Measurements from ENCODE around the gene KRTAP10-1.
"Not testable (repeated sequence)": the region's sequence is repeated elsewhere in the genome, so short reads cannot be mapped to it uniquely, and the experiment has no call there.

KRTAP10-1 gene

DNA sequence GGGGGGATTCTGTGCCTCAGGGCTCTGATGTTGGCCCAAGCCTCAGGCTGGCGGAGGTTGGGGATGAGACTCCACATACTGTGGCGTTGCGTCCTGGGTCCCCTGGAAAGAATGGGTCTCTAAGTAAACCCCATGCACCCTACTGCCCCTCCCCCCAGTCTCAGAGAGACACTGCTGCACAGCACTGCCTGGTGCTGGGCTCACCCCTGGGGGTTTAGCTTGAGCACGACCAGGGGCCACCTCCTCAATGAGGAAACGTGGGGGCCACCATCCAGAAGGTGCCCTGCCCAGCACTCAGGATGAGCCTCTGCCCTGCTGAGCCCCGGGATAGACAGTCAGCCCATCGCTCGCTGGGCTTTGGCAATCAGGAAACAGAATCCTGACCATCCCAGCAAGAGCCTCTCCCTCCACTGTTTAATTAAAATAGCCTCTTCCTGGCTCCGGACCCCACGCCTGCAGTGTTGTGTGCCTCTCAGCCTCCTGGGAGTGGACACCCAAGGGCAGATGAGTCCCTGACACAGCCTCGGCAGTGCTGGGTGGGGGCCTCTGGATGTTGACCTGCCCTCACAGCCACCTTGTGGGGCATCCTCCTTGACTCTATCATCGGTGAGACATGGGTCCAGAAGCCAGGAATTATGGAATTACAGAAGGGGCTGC, 30.0 kb upstream of the KRTAP10-1 start:
- no peak for DNase-seq

DNA sequence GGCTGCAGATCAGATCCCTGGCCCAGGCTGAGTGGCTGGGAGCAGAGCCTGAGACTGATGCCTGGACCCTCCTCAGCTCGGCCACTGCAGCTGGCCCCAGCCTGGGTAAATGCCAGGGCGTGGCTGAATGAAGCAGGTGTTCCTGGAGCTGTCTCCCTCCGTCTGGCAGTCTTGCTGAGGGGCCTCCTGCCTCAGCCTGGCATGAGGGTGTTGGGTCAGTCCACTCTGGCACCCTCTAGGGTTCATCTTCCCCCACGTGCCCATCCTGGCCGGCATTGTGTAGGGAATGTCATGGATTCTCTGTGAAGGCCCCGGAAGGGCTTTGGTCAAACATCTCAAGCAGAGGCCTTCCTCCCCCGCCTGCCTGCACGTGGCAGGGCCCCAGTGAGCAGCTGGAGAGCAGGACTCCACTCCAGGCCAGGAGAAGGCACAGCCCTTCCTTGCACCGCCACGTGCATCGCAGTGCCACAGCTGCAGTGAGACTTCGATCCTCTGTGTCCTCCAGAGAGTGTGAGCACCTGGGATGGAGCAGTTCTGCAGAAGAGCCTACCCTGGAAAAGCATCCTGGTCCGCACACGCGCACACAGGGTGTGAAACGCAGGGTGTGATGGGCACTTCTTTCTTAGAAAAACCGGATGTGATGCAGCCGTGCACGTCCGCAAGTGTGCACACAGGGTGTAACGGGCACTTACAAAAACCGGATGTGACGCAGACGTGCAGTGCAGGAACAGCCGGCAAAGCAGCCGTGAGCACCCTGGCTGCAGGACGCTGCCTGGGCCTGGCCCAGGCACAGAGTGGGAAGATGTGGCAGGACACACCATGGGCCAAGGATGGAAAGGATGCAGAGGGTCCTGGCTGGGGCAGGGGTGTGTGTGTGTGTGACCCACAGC, 28.9 kb upstream of the KRTAP10-1 start:
- DNase-seq = no peak

DNA sequence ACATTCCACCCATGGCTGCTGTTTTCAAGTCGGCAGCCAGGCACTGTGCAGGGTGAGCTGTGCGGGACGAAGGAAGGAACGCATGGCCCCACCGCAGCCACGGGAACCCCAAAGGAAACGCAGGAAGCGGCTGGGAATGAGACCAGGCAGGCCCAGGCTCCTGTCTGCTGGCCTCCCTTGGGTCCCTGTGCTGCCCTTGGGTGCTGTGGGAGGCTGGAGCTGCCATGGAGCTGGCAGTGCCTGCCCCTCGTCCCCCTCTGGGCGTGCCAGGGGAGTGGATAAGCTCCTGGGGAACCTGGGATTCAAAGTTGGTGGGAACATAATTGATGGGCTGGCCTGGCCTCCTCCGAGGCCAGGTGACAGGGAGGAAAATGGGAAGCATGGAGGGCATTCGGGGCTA, 28.3 kb upstream of the KRTAP10-1 start:
- DNase-seq = no peak

DNA sequence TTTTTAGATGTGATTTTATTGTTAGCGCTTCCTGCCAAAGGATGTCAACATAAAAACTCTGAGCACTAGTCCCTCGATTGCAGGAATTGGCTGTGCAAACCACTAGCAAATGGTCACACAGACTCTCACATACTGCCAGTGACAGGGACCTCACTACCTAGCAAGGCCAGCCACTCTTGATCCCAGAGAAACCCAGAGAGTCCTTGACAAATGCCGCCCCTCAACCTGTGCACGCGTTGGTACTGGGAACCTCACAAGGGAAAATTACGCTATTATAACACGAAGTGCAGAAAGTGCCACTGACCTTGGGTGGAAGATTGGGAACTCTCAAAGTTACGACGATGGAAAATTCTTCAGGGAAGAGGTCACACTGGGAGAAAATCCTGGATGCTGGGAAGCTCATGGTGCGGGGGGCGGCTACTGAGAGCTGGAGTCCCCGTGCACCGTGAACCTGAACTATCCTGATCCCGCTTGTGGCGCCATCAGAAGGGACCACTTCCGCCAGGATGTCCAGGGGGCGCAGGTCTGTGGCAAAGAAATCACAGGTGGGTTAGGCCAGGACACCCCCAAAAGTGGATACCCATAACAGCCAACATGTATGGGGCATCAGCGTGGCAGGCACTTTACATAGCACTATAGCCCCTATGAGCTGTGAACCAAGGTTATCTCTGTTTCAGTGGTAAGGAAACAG, 27.6 kb upstream of the KRTAP10-1 start:
- no peak for DNase-seq

DNA sequence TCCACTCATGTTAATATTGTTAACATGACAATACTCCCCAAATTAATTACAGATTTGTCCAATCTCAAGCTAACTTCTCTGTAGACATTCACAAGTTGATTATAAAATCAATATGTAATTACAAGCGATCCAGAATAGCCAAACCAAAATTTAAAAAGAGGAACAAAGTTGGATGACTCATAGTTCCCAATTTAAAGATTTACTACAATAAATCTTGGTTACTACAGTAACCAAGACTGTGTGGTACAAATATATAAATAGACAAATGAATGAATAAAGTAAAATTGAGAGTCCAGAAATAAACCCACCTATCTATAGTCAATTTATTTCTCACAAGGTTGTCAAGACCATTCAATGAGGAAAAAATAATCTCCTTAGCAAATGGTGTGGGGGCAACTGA, 26.4 kb upstream of the KRTAP10-1 start:
- DNase-seq = no peak

DNA sequence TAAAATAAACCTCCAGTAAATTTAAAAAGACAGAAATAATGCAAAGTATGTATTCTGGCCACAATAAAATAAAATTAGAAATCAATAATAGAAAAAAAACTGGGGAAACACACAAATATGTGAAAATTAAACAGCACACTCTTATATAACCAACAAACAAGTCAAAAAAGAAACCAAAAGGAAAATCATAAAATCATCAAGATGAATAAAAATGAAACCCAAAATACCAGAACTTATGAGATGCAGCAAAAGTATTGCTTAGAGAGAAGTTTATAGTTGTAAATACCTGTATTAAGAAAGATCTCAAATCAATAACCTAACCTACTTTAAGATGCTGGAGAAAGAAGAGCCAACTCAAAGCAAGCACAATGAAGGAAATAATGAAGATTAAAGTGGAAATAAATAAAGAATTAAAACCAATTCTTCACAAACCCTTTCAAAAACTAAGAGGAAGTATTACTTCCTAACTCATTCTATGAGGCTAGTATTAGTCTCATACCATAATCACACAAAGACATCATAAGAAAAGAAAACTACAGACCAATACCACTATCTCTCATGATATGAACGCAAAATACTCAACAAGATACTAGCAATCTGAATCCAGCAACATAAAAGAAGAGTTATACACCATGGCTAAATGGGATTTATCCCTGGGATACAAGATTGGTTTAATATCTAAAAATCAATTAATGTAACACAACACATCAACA, 25.0 kb upstream of the KRTAP10-1 start:
- no peak for DNase-seq

DNA sequence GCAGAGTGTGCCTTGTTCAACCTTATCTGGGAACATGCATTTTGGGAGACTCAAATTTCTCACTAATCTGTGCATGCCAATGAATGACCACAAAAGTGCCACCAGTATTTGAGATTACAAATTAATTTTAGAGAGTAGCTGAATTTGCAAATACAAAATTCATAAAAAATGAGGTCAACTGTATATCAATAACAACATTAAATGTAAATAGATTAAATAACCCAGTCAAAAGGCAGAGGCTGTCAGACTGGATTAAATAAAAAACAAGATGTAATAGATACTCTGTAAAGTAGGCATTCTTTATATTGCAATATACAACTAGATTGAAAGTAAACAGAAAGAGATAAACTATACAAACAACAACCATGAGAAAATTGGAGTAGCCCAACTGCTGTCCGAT, 24.1 kb upstream of the KRTAP10-1 start:
- no peak for DNase-seq

DNA sequence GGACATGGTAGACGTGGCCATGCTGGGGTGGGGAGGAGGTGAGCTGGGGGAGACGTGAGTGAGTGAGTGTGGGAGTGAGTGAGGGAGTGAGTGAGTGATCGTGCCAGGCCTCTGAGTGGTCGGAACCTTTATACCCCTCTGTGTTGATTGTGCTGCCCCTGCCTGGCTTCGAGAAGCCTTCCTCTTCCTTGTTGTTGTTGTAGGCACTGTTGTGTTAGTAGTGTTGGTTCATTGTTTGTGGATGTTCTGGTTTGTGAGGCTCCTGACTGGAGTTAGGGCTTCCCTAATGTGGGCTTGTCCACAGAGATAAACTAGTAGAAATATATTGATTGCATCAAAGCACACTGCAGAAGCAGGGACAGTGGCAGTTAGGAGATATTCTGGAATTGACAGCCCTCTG, 18.7 kb upstream of the KRTAP10-1 start, which contains the start of gene KRTAP10-3:
Gene KRTAP10-3, minus strand, starts transcription at position 101 of the 400 bp plus-strand sequence. Its CDS starts 80 bp downstream, at position 21.
- no peak for DNase-seq

DNA sequence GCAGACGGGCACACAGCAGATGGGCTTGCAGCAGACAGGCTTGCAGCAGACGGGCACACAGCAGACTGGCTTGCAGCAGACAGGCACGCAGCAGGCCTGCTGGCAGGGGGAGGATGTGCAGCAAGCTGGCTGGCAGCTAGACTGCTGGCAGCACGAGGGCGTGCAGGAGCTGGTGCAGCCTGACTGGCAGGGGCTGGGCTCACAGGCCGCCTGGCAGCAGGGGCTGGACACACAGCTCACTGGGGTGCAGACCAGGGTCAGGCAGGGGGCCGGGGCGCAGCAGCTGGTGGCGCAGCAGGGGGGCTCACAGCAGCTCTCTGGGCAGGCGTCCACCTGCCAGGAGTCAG, 18.3 kb upstream of the KRTAP10-1 start:
- not testable (repeated sequence) for DNase-seq

DNA sequence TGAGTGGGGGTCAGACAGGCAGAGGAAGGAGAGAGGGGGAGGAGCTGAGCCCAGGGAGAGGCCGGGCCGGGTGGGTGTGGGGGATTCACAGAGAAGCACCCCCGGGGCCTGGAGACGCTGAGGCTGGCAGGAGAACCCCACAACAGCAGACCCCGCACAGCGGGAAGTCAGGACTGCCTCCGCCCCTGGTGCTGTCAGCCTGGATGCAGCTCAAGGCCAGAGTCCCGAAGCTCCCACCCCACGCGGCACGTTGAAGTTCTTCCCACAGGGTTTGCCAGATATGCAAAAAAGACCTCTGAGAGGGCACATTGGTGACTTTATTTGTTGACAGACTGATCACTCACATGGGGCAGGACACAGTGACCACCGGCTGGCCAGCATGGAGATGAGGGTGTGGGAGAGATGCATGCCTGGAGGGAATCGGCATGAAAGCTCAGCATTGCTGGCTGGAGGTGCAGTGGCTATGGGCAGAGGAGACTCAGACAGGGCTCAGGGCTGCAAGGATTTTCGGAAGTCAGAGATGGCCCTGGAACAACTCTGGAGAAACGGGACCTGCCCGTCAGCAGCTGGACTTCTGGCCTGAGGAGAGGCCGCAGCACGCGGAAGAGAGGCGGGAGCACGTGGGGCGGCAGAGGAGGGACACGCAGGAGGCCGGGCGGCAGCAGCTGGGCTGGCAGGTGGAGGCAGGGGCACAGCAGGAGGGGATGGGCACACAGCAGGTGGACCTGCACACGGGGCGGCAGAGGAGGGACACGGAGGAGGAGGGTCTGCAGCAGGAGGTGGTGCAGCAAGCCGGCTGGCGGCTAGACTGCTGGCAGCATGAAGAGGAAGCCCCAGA, 17.7 kb upstream of the KRTAP10-1 start:
- no peak for DNase-seq

DNA sequence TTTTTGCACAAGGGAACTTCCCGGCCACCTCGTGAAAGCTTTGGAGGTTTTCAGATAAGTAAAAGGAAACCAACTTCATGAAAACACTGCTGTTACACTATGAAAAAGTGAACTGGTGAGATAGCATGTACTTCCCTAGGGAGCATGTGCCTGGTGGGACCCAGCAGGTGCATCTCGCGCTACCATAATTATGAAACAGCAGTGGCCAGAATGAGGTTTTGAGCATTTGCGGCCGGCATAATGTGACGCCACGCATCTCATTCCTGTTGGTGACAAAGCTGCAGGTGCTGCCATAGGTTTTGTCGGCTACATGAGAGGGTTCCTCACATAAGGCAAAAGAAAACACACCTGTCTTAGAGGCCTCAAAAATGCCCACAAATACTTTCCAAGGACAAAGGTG, 16.9 kb upstream of the KRTAP10-1 start:
- no peak for DNase-seq

DNA sequence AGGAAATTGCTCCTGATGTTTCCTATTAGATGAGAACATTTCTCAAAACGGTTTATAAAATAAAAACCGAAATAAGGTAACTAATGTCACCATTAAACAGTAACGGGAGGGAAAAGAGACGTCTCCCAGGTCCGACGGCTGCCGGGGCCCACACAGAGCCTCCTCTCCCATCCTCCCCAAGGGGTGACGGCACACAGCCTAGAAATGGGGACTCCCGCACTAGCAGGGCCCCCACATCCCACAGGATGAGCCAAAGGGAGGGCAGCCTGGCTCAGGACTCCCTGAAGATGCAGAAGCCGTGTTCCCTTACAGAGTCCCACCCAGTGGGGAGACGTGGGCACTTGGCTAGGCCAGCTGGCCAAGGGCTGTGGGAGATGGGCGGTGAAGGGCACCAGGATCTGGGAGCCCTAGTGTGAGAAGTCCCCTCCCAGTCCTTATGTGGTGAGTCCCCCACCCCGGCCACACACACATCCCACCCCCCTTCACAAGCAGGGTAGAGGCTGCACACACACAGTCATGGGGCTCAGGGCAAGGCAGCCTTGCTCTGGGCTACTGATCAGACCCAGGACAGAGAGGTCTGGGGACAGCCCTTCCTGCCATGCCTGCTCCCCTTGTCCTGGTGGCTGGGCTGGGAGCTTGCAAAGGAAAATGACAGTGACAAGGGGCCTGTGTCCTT, 15.3 kb upstream of the KRTAP10-1 start:
- DNase-seq = no peak

DNA sequence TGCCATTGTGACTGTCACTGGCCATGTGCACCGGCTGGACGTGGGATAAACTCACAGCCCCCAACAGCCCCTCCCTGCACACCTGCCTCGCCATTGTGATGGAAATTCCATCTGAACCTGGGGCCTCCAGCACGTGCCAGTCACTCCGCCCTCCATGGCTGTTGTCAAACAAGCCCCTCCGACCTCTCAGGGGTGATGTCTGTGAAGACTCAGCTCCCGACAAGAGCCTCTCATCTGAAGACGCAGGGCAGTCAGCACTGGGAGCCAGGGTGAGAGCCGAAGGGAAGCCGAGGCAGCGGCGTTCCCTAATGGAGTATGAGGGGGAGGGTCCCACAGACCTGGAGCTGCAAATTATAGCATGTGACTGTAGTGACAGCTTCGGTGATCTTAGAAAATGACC, 12.7 kb upstream of the KRTAP10-1 start:
- DNase-seq = no peak

DNA sequence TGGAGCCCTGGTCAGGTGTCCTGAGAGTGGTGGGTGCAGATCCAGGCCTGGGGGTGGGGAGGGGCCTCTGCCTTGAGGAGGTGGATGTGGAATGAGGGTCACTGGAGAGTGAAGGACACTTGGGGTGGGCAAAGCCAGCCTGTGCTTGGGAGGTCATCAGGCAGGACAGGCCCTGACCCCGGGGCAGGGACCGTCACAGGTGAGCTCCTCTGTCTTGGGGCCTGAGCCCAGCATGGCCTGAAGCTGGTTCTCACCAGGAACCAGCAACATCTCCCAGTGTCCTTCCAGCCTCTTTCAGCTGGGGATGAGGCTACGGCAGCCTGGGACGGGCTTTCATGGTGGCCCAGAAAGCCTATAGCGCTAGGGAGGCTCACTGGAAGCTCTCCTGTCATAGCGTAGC, 12.1 kb upstream of the KRTAP10-1 start:
- DNase-seq = no peak

DNA sequence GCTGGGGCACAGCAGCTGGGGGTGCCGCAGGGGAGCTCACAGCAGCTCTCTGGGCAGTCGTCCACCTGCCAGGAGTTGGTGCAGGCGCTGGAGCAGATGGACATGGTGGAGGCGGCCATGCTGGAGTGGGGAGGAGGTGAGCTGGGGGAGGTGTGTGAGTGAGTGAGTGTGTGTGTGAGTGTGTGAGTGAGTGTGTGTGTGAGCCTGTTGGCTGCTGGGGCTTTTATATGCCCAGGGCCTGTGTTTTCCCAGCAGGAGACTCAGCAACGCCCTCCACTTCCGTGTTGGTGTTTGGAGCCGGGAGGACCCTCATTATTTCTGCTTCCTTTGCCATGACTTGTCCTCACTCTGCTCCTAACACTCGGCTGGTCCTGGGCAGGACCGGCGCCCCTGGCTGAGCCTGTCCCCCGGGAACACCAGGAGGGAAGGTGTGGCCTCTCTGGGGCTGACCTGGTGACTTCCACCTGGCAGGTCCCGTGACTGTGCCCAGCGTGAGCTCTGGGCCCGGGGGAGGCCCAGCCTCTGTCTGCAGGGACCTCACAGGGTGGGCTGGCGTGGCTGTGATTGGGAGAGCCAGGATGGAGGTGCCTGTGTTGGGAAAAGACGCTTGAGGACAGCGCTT, 11.5 kb upstream of the KRTAP10-1 start, which contains the start of gene KRTAP10-2:
Gene KRTAP10-2, minus strand, starts transcription at position 166 of the 622 bp plus-strand sequence. Its CDS starts 47 bp downstream, at position 119.
- DNase-seq = no peak

DNA sequence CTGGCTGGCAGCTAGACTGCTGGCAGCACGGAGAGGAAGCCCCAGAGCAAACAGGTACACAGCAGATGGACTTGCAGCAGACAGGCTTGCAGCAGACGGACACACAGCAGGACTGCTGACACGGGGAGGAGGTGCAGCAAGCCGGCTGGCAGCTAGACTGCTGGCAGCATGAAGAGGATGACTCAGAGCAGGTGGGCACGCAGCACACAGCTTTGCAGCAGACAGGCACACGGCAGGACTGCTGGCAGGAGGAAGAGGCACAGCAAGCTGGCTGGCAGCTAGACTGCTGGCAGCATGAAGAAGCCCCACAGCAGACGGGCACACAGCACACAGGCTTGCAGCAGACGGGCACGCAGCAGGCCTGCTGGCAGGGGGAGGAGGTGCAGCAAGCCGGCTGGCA, 10.8 kb upstream of the KRTAP10-1 start:
- DNase-seq = no peak

DNA sequence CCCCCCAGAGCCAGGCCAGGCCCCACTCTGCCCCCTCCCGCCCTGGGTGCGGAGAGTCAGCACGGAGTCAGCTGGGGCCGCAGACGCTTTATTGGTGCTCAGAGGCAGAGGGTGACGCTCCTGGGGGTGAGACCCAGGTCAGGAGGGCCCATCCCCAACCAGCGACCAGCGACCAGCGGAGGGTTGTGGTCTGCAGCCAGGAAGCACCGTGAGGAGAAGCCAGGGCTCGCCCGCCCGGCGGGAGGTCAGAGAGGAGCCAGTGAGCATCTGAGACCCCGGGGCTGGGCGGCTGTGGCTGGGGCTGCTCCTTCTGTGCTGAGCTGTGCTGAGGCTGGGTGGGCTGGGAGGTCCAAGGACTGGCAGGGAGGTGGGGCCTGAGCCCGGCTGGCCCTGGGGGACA, 10.3 kb upstream of the KRTAP10-1 start:
- DNase-seq = not testable (repeated sequence)

DNA sequence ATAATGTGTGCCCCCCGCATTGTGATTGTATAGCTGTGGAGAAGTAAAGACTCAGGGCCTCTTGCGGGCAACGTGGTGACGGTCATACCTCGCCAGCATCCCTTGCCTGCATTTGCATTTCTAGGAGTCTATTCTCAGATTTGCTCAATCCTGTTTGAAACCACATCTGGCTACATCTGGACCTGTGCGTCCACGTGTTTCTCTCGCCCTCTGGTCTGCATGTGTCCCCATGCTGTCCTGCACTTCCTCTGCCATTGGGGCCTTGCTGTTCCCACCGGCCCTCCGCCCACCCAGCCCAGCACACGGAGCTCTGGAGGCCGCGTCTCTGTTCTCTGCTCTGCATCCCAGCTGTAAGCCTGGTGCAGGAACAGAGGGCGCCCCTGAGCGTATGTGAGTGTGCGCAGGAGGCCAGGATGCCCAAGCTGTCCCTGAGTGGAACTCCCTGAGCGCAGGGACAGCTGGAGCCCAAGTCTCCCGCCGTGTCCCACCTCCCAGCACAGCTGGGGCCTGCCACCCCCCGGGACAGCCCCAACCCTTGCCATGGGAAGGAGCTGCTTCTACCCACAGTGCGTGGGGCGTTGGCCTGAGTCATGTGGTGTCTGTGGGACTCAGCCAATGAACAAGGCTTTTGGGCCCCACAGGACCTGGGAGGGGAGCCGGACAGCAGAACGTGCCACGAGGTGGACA, 9.7 kb upstream of the KRTAP10-1 start:
- no peak for DNase-seq

DNA sequence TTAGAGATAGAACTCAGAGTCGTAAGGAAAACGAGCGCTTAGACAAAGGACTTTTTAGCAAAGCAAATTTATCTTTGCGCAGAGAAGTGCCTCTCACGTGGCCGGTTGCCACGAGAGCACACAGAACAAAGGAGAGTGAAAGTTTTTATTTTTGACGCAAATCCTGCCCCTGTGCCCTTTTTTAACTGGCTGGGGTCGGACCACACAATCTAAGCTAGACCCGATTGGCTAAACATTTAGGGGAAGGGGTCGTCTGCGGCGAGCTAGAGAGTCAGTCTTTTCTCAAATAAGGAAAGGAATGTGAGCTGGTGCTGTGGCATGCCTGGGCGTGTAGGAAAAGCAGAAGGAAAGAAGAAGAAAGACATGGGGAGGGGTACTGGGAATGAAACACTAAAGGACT, 8.9 kb upstream of the KRTAP10-1 start:
- no peak for DNase-seq

DNA sequence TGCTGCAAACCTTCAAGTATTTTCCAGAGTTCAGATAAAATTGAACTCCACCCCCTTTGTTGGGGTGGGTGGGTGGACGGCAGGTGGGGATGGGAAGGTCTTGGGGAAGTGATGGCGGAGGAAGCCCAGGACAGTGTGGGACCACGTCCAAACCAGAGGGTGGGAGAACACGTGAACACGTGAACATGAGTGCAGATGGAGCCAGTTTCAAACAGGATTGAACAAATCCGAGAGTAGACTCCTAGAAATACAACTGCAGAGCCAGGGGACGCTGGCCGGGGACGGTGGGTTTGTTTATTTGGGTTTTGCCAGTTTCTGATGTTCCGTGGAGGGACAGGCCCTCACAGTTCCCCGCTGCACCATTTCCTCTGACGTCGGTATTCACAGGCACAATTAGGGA, 8.4 kb upstream of the KRTAP10-1 start:
- no peak for DNase-seq
